LNCaP clone FGC (cell line): ENCODE measurements around the gene TRH.
A peak's percentile ranks its signal among the peaks of the same experiment; 100 is the strongest.

Source experiments
- DNase-seq: peaks from one replicate; pipeline ENCODE4 v3.0.0-alpha.2; 2011; ENCODE audit warnings: low read depth
- H3K4me3 ChIP-seq: 2 replicates; pipeline ENCODE4 v1.5.1; 2011; ENCODE audit warnings: mild to moderate bottlenecking, low read depth, low read length, control low read depth
- CTCF ChIP-seq: IDR thresholded peaks from 2 replicates; pipeline ENCODE4 v1.5.1; 2012; ENCODE audit warnings: mild to moderate bottlenecking; ENCODE audit not compliant: control insufficient read depth, insufficient read depth; ENCODE audit errors: extremely low read depth

Gene TRH

DNA sequence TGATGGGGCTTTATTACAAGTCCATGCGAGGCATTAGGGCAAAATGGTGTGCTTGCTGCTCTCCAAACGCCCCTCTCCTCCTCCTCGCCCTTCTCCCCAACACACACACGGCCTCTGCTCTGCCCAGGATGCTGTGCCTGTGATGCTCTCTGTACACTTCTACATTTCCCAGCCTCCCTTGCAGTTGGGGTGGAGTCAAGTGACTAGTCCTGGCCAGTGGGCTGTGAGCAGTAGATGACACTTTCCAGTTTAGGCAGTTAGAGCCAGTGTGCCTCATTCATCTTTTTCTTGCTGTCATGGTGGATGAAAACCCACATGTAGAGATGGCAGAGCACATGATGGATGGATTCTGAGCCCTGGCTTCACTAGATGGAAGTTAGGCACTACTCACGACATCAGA is 5.4 kb downstream of the TRH start:
- no peak overlapping the region for H3K4me3 ChIP-seq
- no peak for TF ChIP-seq CTCF
- DNase-seq, result no peak

GRCh38 chr3:129983561-129983960 is 9.0 kb downstream of the TRH start:
- DNase-seq, result no peak
- H3K4me3 ChIP-seq, result no peak overlapping the region
- TF ChIP-seq CTCF, result no peak

GRCh38 chr3:129984125-129984524 is 9.6 kb downstream of the TRH start:
- no peak overlapping the region for H3K4me3 ChIP-seq
- no peak for TF ChIP-seq CTCF
- DNase-seq, result no peak

DNA sequence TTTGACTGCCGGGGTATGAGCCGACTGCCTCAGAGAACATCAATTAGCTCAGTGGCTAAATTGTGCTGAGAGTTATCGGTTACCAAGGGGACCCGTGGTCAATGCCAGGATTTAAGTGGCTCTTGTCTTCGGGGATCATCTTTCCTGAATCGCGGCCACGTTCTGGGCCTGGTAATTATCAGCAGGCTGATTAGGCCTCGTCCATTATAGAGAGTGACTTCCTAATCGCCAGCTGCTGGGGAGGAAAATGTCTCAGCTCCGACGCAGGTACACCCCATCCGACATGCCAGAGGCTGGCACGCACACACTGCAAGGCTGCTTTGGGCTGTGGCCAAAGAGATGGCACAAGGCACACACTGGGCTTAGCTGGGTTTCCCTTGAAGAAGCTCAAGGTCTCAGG is 10.6 kb downstream of the TRH start:
- DNase-seq, result no peak
- no peak for TF ChIP-seq CTCF

DNA sequence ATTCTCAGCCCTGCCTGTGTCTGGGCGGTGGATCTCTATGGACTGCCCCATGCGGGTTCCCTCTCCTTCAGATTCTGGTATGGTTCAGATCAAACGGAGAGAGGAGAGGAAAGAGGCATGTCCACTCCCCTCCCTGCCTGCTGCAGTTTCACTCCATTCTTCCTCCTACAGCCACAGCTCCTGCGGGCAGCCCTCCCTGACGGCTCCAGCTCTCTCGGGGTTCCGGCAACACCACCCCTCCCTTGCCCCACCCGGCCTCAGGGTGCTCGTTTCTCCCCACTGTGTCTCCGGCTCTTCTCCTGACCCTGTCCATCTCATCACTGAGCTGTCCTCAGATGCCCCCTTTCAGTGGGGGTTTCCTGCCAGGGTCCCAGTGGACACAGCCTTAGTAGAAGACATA is 13.9 kb downstream of the TRH start:
- no peak for TF ChIP-seq CTCF
- H3K4me3 ChIP-seq, result no peak overlapping the region

More for the DNA sequence above, 10.6 kb downstream of the TRH start:
- H3K4me3 ChIP-seq, result no peak overlapping the region

GRCh38 chr3:129989414-129989813 is 14.9 kb downstream of the TRH start:
- TF ChIP-seq CTCF, result no peak
- H3K4me3 ChIP-seq, result no peak overlapping the region
- no peak for DNase-seq

More for the DNA sequence above, 13.9 kb downstream of the TRH start:
- DNase-seq, result no peak

DNA sequence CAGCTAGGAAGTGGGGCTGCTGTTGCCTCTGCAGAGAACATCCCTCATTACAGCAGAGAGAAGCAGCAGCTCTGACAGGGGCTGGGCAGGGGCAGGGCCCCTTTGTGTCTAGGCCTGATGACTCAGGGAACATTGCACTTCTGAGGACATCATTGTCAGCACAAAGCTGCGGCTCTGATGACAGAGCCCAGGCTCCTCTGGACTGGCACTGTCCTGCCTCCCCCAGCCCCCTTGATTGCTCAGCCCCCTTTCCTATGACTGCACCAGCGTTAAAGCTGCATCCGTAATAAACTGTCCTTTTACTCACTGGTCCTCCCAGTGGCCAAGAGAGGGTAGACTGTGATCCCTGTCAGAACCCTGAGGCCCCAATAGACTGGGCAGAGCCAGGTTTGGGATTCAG is 18.3 kb downstream of the TRH start:
- TF ChIP-seq CTCF, result peak; percentile 43; the same call in 1 of the 2 replicates
- H3K4me3 ChIP-seq, result no peak overlapping the region
- DNase-seq, result no peak
